ENCODE data around the gene NPC1L1. TPM values are rescaled to one million over a fixed set of nuclear protein-coding genes. Genes with fewer than 3 reads are reported as not detected.
A peak's percentile ranks its signal among the peaks of the same experiment; 100 is the strongest.

NPC1L1 gene
- total RNA-seq, 3 donors from 2014 or later (not counting 1 experiment from before 2014, with no cell fraction given): 0.10 to 0.16 TPM; not detected in 1

GRCh38 chr7:44583146-44583865 is 42.2 kb upstream of the NPC1L1 start:
- Mint-ChIP-seq H3K27me3 (ENCODE audit: low read depth in 2 of 2) (no peaks in the 10 kb centered on the region), H3K36me3 (no peaks in the 10 kb centered on the region), H3K9me3 (no peaks in the 10 kb centered on the region), H3K4me3 (peak overlapping the region; percentile 91), H3K4me1 (peaks cover 32 to 35% of the 10 kb centered on the region in 2 donors), H3K27ac (peak overlapping the region; percentile 97 to 98)
- Histone ChIP-seq H3K27me3 (ENCODE audit: control insufficient read depth, insufficient read depth, low read length) (no peaks in the 10 kb centered on the region), H3K4me1 (ENCODE audit: control insufficient read depth, insufficient read depth, low read length) (peaks cover 25% of the 10 kb centered on the region), H3K27ac (ENCODE audit: low read length) (peak overlapping the region; percentile 95), H3K36me3 (ENCODE audit: control insufficient read depth, insufficient read depth, low read length) (peaks cover 19% of the 10 kb centered on the region), H3K4me3 (ENCODE audit: low read length) (peak overlapping the region; percentile 75), H3K9me3 (ENCODE audit: control insufficient read depth, insufficient read depth, low read length) (no peaks in the 10 kb centered on the region)
- DNase-seq: no peak
- WGBS (ENCODE audit: insufficient coverage): 93% methylated on average over 10 of the region's 13 CpGs
- no peak for ATAC-seq
- TF ChIP-seq, protein P1, sequence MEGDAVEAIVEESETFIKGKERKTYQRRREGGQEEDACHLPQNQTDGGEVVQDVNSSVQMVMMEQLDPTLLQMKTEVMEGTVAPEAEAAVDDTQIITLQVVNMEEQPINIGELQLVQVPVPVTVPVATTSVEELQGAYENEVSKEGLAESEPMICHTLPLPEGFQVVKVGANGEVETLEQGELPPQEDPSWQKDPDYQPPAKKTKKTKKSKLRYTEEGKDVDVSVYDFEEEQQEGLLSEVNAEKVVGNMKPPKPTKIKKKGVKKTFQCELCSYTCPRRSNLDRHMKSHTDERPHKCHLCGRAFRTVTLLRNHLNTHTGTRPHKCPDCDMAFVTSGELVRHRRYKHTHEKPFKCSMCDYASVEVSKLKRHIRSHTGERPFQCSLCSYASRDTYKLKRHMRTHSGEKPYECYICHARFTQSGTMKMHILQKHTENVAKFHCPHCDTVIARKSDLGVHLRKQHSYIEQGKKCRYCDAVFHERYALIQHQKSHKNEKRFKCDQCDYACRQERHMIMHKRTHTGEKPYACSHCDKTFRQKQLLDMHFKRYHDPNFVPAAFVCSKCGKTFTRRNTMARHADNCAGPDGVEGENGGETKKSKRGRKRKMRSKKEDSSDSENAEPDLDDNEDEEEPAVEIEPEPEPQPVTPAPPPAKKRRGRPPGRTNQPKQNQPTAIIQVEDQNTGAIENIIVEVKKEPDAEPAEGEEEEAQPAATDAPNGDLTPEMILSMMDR (IDR thresholded peaks at IDR 0.05): no peak
- intact Hi-C loops (cut with micrococcal nuclease): loop anchor here (2.0 to 5.0 kb wide), 3 partner anchors 55 to 265 kb away; partner anchors contain the start of genes H2AZ2 and ZMIZ2

DNA sequence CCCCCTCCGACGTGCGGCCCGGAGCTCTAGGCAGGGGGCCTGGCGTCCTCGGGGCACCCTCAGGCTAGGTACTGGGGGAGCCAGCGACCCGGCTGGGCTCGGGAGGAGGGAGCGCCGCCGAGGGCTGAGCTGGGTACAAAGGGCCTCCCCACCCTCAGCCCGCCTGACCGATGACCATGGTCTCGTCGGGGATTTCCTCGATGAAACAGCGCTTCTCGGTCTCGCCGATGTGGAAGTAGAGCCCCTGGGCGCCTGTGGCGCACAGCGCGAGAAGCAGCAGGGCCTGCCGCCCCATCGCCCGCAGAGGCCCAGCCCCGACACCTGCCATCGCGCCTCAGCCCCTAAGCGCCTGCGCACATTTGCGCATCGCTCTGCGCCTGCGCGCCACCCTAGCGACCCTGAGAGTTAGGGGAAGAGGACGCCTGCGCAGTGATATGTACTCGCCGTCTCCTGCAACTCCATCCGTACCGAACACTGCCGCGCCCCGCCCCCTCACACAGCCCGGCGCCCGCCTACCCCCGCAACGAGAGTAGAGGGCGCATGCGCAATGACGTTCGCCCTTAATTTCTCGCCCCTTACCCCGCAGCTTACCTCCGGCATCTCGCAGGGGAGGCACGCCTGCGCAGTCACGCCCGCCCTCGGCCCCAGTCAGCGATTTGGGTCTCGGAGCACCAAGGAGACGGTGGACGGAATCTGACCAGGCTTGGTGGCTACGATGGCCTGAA is 40.9 kb upstream of the NPC1L1 start, which contains the start of gene TMED4:
TSS of gene TMED4 (minus strand) at position 353 of the 725 bp plus-strand sequence. CDS start at position 328, 25 bp downstream.
- intact Hi-C loops (cut with micrococcal nuclease): loop anchor here (1.0 to 5.0 kb wide), 7 partner anchors 8 to 303 kb away; partner anchors contain the start of genes H2AZ2, OGDH, PURB and ZMIZ2
- Histone ChIP-seq H3K36me3 (ENCODE audit: control insufficient read depth, insufficient read depth, low read length) (peaks cover 23% of the 10 kb centered on the region), H3K4me1 (ENCODE audit: control insufficient read depth, insufficient read depth, low read length) (peaks cover 23% of the 10 kb centered on the region), H3K27me3 (ENCODE audit: control insufficient read depth, insufficient read depth, low read length) (no peaks in the 10 kb centered on the region), H3K9me3 (ENCODE audit: control insufficient read depth, insufficient read depth, low read length) (no peaks in the 10 kb centered on the region), H3K4me3 (ENCODE audit: low read length) (peak within 1 kb of the TSS; percentile 75), H3K27ac (ENCODE audit: low read length) (peak within 1 kb of the TSS; percentile 95)
- peak within 1 kb of the TSS; percentile 97 to 98 for H3K27ac Mint-ChIP-seq
- no peaks in the 10 kb centered on the region for H3K9me3 Mint-ChIP-seq
- under 1% methylated on average over 71 of the region's 71 CpGs for WGBS (ENCODE audit: insufficient coverage)
- DNase-seq: peak; percentile 100
- ATAC-seq: peak; percentile 87 to 97 (median 87)
- H3K4me3 Mint-ChIP-seq: peak within 1 kb of the TSS; percentile 91
- H3K27me3 Mint-ChIP-seq (ENCODE audit: low read depth in 2 of 2): no peaks in the 10 kb centered on the region
- peaks cover 30 to 31% of the 10 kb centered on the region in 2 donors for H3K4me1 Mint-ChIP-seq
- no peaks in the 10 kb centered on the region for H3K36me3 Mint-ChIP-seq
- TF ChIP-seq, protein P1 (IDR thresholded peaks at IDR 0.05): no peak

DNA sequence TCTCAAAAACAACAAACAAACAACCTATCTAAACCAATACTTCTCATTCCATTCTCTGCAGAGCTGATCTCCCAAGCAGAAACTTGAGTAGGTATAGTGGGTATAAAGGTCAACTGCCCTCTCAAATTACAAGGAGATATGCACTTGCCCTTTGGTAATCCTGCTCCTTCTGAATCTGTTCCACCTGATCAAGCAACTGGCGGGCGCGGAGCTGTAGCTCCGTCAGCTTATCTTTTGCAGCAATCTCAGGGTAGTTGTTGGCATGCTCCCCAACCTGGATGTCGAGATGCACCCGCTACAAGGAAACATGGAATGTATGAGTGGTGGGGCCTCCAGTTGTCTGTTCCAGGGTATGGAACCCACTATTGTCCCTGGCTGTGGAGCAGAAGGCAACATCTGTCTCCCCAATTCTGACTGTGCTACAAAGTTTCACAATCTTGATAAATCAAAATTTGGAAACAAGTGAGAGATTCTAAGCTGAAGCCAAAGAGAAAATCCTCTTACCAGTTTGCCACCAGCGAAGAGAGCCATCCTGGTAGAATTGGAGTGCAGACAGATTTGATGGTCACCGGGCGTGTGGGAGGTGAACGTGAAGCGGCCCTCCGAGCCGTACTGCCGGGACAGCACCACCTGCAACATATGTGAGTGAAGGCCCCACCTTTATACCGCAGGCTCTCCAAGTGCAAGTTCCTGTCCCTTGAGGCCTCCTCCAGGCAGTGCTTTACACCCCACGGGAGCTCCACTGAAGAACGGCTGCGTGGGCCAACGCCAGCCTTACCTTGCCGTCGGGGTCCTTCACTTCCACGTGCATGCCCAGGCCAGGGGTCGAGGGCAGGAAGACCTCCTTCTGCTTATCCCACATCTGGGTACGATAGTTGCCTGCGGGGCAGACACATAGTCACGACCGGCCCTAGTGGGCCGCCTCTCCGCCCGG is 40.1 kb upstream of the NPC1L1 start:
- peaks cover 23% of the 10 kb centered on the region for H3K4me1 ChIP-seq (ENCODE audit: control insufficient read depth, insufficient read depth, low read length)
- Mint-ChIP-seq H3K27ac (peak overlapping the region; percentile 97 to 98), H3K4me3 (peak overlapping the region; percentile 91), H3K4me1 (peaks cover 30 to 31% of the 10 kb centered on the region in 2 donors), H3K36me3 (no peaks in the 10 kb centered on the region), H3K9me3 (no peaks in the 10 kb centered on the region), H3K27me3 (ENCODE audit: low read depth in 2 of 2) (no peaks in the 10 kb centered on the region)
- TF ChIP-seq, protein P1 (IDR thresholded peaks at IDR 0.05): no peak
- H3K4me3 ChIP-seq (ENCODE audit: low read length): peak overlapping the region; percentile 75
- no peaks in the 10 kb centered on the region for H3K27me3 ChIP-seq (ENCODE audit: control insufficient read depth, insufficient read depth, low read length)
- DNase-seq: peak in 1 of 2 donors; percentile 74
- no peaks in the 10 kb centered on the region for H3K9me3 ChIP-seq (ENCODE audit: control insufficient read depth, insufficient read depth, low read length)
- WGBS (ENCODE audit: insufficient coverage): 20% methylated on average over 30 of the region's 30 CpGs
- peak in 2 of 3 donors; percentile 5 to 12 for ATAC-seq
- H3K27ac ChIP-seq (ENCODE audit: low read length): peak overlapping the region; percentile 90
- peaks cover 23% of the 10 kb centered on the region for H3K36me3 ChIP-seq (ENCODE audit: control insufficient read depth, insufficient read depth, low read length)
- intact Hi-C loops (cut with micrococcal nuclease): loop anchor here (5.0 kb wide), 1 partner anchor 166 kb away; the partner anchor contains the start of gene ZMIZ2

Measured in natural killer cell (primary cell).